Liver (tissue), 9 donors: Measurements from ENCODE around the gene ARAF. TPM values are rescaled to one million over a fixed set of nuclear protein-coding genes. Genes with fewer than 3 reads are reported as not detected.
A peak's percentile ranks its signal among the peaks of the same experiment; 100 is the strongest.

Source experiments
- DNase-seq: peaks from one replicate; pipeline ENCODE4 v3.0.0-alpha.2; 2017; ENCODE audit warnings: low spot score
- H3K27ac ChIP-seq, 2 donors: one replicate each; pipeline ENCODE4 v1.7.0; 2013; ENCODE audit warnings: inconsistent platforms in 2 of 2, low read length in 2 of 2, control low read depth in 1 of 2, low read depth in 1 of 2, mild to moderate bottlenecking in 1 of 2
- H3K27me3 ChIP-seq, 4 donors: one replicate each; pipeline versions ENCODE4 v1.6.1 to v1.7.0; 2013; ENCODE audit warnings: low read length in 3 of 4, inconsistent platforms in 1 of 4, mild to moderate bottlenecking in 1 of 4, moderate library complexity in 1 of 4; ENCODE audit not compliant: control insufficient read depth in 4 of 4, insufficient read depth in 4 of 4
- H3K36me3 ChIP-seq, 4 donors: one replicate each; pipeline versions ENCODE4 v1.6.1 to v1.7.0; 2013; ENCODE audit warnings: low read length in 3 of 4, mild to moderate bottlenecking in 3 of 4, low read depth in 1 of 4, moderate library complexity in 1 of 4; ENCODE audit not compliant: control insufficient read depth in 4 of 4, insufficient read depth in 3 of 4
- H3K4me1 ChIP-seq, 4 donors: one replicate each; pipeline versions ENCODE4 v1.6.1 to v1.7.0; 2013; ENCODE audit warnings: low read length in 3 of 4, mild to moderate bottlenecking in 3 of 4, moderate library complexity in 1 of 4; ENCODE audit not compliant: control insufficient read depth in 4 of 4, insufficient read depth in 4 of 4
- H3K4me3 ChIP-seq, 3 donors: one replicate each; pipeline versions ENCODE4 v1.6.1 to v1.7.0; 2013; ENCODE audit warnings: low read length in 3 of 3, control low read depth in 1 of 3, low read depth in 1 of 3, mild to moderate bottlenecking in 1 of 3
- H3K9ac ChIP-seq, 2 donors: one replicate each; pipeline ENCODE4 v1.7.0; 2013; ENCODE audit warnings: low read length in 2 of 2, mild to moderate bottlenecking in 2 of 2, moderate library complexity in 2 of 2, control low read depth in 1 of 2, low read depth in 1 of 2
- H3K9me3 ChIP-seq, 4 donors: one replicate each; pipeline versions ENCODE4 v1.6.1 to v1.7.0; 2013; ENCODE audit warnings: low read length in 3 of 4; ENCODE audit not compliant: control insufficient read depth in 4 of 4
- FOXA1 ChIP-seq: IDR thresholded peaks from 2 replicates; pipeline ENCODE4 v1.6.1; 2016; ENCODE audit warnings: antibody characterized with exemption
- MAX ChIP-seq: IDR thresholded peaks from 2 replicates; pipeline ENCODE4 v1.6.1; 2016; ENCODE audit warnings: antibody characterized with exemption
- NR2F2 ChIP-seq: IDR thresholded peaks from 2 replicates; pipeline ENCODE4 v1.6.1; 2016; ENCODE audit warnings: antibody characterized with exemption
- SP1 ChIP-seq: IDR thresholded peaks from 2 replicates; pipeline ENCODE4 v1.6.1; 2018; ENCODE audit warnings: antibody characterized with exemption, mild to moderate bottlenecking
- TAF1 ChIP-seq: conservative IDR thresholded peaks from 2 replicates; pipeline ENCODE4 v1.6.1; 2016; ENCODE audit warnings: antibody characterized with exemption, mild to moderate bottlenecking
- YY1 ChIP-seq: IDR thresholded peaks from 2 replicates; pipeline ENCODE4 v1.6.1; 2016; ENCODE audit warnings: antibody characterized with exemption, mild to moderate bottlenecking
- WGBS: extraction: QIAGEN DNeasy Blood & Tissue Kit; methylation state at CpG from one replicate; pipeline ENCODE4 v1.1.7; 2013; 5-methylcytosine and 5-hydroxymethylcytosine counted together
- polyA plus RNA-seq, 2 donors: library from polyadenylated mRNA; stranded (reverse) in 1 of 2; unstranded in 1 of 2; fragments of 200-250 nt in 1 of 2; fragments of >200 nt in 1 of 2; fragmentation: Nextera tagmentation in 1 of 2; extraction: Ambion mirVana in 1 of 2; gene quantifications; one replicate each; pipeline versions ENCODE4 v1.2.1 to v1.2.3, GENCODE V29; 2013 to 2015
- total RNA-seq, 2 donors: library from RNA; depleted of rRNA; stranded (reverse); fragments of >200 nt; gene quantifications; one replicate each; pipeline ENCODE4 v1.2.3, GENCODE V29; 2014
- TF ChIP-seq, protein P1 (sequence below): IDR thresholded peaks from 2 replicates; pipeline ENCODE4 v1.6.1; 2016; ENCODE audit warnings: antibody characterized with exemption, mild to moderate bottlenecking
- TF ChIP-seq, protein P2 (sequence below): fragments of 150-350 bp; IDR thresholded peaks from 2 replicates; pipeline ENCODE4 v1.5.1; 2017; ENCODE audit warnings: improper control_type of control experiment, low read depth, low read length; ENCODE audit not compliant: missing input control
- donor health status: healthy.
- donor health status: healthy.
- donor health status: healthy.
- donor health status: healthy.
- donor health status: healthy.

Gene ARAF
- total and polyA plus RNA-seq, 4 donors, result 16.2 to 59.8 (median 38.9) TPM

DNA sequence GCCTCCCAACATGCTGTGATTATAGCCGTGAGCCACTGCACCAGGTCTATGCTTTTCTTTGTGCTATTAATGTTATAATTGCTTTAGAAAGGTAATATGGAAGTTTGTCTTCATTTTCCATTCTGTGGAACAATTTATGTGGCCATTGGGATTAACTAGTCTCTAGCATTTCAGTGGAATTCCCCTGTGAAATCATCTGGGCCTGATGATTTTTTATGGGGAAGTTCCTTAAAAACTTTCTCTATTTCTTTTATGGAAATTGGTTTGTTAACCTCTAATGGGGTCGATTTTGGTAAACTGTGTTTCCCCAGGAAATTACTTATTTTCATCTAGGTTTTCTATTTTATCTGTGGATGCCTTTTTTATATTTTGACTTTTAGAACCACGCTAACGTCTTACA, 32.5 kb downstream of the ARAF start (continued):
- TF ChIP-seq, protein P1, sequence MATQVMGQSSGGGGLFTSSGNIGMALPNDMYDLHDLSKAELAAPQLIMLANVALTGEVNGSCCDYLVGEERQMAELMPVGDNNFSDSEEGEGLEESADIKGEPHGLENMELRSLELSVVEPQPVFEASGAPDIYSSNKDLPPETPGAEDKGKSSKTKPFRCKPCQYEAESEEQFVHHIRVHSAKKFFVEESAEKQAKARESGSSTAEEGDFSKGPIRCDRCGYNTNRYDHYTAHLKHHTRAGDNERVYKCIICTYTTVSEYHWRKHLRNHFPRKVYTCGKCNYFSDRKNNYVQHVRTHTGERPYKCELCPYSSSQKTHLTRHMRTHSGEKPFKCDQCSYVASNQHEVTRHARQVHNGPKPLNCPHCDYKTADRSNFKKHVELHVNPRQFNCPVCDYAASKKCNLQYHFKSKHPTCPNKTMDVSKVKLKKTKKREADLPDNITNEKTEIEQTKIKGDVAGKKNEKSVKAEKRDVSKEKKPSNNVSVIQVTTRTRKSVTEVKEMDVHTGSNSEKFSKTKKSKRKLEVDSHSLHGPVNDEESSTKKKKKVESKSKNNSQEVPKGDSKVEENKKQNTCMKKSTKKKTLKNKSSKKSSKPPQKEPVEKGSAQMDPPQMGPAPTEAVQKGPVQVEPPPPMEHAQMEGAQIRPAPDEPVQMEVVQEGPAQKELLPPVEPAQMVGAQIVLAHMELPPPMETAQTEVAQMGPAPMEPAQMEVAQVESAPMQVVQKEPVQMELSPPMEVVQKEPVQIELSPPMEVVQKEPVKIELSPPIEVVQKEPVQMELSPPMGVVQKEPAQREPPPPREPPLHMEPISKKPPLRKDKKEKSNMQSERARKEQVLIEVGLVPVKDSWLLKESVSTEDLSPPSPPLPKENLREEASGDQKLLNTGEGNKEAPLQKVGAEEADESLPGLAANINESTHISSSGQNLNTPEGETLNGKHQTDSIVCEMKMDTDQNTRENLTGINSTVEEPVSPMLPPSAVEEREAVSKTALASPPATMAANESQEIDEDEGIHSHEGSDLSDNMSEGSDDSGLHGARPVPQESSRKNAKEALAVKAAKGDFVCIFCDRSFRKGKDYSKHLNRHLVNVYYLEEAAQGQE, result no peak
- TF ChIP-seq TAF1 (no peak), FOXA1 (no peak), YY1 (no peak), NR2F2 (no peak), SP1 (no peak)

GRCh38 chrX:47595716-47596251, 34.8 kb downstream of the ARAF start:
- DNase-seq, result no peak
- Histone ChIP-seq H3K4me3 (no peak overlapping the region), H3K4me1 (no peaks in the 10 kb centered on the region), H3K27ac (no peak overlapping the region), H3K27me3 (peaks cover 0 to 3% (median 0%) of the 10 kb centered on the region in 4 donors), H3K9ac (no peak overlapping the region), H3K9me3 (peaks cover 0 to 3% (median 1%) of the 10 kb centered on the region in 4 donors), H3K36me3 (no peaks in the 10 kb centered on the region)
- 67% methylated on average over 1 of the region's 1 CpG for WGBS
- TF ChIP-seq MAX (no peak), SP1 (no peak), YY1 (peak; percentile 28), NR2F2 (no peak)
- TF ChIP-seq, protein P2, sequence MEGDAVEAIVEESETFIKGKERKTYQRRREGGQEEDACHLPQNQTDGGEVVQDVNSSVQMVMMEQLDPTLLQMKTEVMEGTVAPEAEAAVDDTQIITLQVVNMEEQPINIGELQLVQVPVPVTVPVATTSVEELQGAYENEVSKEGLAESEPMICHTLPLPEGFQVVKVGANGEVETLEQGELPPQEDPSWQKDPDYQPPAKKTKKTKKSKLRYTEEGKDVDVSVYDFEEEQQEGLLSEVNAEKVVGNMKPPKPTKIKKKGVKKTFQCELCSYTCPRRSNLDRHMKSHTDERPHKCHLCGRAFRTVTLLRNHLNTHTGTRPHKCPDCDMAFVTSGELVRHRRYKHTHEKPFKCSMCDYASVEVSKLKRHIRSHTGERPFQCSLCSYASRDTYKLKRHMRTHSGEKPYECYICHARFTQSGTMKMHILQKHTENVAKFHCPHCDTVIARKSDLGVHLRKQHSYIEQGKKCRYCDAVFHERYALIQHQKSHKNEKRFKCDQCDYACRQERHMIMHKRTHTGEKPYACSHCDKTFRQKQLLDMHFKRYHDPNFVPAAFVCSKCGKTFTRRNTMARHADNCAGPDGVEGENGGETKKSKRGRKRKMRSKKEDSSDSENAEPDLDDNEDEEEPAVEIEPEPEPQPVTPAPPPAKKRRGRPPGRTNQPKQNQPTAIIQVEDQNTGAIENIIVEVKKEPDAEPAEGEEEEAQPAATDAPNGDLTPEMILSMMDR, result no peak
- TF ChIP-seq, protein P1, result no peak

GRCh38 chrX:47596256-47596655, 35.3 kb downstream of the ARAF start:
- TF ChIP-seq FOXA1, result no peak
- no peak overlapping the region for H3K27ac ChIP-seq
- H3K4me3 ChIP-seq, result no peak overlapping the region
- no peaks in the 10 kb centered on the region for H3K4me1 ChIP-seq
- no peaks in the 10 kb centered on the region for H3K36me3 ChIP-seq
- 83% methylated on average over 2 of the region's 2 CpGs for WGBS
- H3K9me3 ChIP-seq, result peaks cover 0 to 3% (median 1%) of the 10 kb centered on the region in 4 donors
- H3K9ac ChIP-seq, result no peak overlapping the region
- no peak for DNase-seq
- H3K27me3 ChIP-seq, result peaks cover 0 to 3% (median 0%) of the 10 kb centered on the region in 4 donors
